Hematopoietic multipotent progenitor cell treated with erythropoietin and hydrocortisone succinate and interleukin-3 and kit ligand, for 15 days (in vitro differentiated cells): Measurements from ENCODE around the gene MED15.
"Not testable (repeated sequence)": the region's sequence is repeated elsewhere in the genome, so short reads cannot be mapped to it uniquely, and the experiment has no call there.

ENCODE experiments used
- DNase-seq: peaks from one replicate; pipeline ENCODE4 v3.0.0-alpha.2; 2015; ENCODE audit warnings: low spot score

MED15 gene

DNA sequence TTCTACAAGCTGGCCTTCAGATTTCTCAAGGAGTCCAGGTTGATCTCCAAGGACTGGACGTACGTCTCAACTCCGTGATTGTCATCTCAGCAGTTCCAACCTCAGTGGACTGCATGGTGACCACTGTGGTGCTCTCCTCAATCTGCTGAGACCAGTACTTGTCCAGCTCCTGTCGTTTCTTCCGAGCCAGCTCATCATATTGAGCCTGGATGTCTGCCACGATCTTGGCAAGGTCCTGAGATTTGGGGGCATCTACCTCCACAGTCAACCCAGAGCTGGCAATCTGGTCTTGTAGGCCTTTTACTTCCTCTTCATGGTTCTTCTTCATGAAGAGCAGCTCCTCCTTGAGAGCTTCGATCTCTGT, 24.3 kb upstream of the MED15 start:
- not testable (repeated sequence) for DNase-seq

DNA sequence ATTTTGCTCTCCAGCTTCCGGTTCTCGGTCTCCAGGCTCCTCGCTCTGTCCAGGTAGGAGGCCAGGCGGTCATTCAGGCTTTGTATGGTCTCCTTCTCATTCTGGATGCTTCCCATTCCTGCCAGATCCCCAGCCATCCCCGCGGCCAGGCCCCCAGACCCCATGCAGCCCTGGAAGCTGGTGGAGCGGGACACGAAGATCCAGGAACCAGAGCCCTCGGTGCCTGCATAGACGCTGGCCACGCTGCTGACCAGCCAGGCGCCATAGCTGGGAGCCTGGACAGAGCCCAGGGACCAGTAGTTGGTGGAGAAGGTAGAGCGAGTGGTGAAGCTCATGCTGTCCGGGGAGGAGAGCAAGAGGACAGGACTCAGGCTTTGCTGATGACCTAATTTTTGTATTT, 23.6 kb upstream of the MED15 start:
- DNase-seq, result no peak

DNA sequence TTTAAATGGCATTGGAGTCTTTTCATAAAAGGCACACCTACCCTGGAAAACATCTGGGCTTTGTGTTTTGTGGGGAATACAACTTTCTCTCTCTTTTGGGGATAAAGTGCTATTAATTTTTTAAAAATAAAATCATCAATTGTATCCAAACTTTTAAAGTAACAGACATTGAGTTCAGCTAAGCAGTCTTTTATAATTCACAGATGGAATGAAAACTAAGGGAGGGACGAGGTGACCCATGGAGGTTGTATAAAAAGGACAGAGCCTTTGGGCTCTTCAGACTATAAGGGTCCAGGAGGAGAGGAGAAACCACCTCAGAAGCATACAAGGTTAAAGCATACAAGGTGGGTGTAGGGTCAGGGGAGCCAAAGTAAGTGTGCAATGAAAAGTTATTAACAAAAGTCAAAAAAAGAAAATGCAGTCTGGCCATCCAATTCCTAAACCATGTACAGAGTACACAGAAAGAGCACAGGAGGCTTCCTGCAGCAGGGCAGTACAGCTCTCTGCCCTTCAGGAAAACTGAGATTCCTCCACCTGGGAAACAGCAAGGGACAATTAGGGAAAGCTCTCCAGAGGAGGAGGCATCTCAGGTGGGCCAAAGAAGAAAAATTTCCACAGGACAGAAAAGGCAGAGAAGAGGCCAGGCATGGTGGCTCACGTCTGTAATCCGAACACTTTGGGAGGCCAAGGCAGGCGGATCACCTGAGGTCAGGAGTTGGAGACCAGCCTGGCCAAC, 22.3 kb upstream of the MED15 start:
- DNase-seq, result no peak

DNA sequence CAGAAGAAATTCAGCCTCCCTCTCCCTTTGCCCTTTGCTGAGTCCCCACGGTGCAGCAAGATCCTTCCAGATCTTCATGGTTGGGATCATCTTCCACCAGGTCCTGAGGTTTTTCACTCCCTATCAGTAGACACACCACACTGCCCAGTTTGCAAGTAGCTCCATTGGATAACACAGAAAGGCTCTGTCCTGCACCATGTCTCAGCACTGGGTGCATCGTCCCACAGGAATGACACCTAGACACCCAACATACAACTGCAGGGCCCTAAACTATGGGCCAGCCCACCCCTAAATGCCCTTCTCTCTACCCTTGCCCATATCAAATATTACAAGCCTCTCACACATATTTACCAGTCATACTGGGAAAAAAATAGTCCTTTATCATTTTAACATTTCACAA, 21.2 kb upstream of the MED15 start:
- DNase-seq, result no peak

DNA sequence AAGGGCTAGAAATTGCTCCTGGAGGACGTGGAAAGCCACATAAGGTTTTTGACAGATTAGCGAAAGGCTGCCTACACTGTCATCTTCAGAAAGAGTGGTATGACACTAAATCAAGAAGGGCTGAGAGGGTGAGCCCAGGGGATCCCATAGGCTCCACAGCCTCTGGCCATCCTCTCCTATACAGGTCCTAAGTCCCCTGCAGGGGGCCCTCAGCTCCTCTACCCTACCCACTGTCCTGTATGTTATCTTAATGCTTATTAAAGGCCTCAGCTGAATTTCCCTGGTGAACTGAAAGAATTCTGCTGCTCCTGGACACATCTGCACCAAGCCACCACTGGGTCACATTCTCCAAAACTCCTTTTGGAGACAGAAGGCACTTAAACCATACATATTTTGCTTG, 19.7 kb upstream of the MED15 start:
- DNase-seq, result no peak

DNA sequence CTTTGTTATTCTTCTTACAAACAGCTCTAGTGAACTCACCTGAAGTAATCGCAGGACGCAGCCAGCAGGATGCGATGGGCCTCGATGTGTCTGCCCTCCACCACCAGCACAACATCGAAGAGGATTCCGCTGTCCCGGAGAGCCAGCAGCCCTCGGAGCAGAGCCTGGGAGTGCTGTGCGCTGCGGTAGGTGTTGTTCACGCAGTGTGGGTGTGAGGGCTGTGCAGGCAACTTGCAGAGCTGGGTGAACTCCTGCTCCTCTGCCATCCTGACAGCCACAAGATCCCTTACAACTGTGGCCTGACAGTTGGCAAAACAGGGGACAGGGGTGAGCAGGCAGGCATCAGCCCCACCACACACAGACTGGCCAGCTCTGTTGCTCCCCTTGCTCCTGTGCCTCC, 18.5 kb upstream of the MED15 start:
- DNase-seq, result no peak

DNA sequence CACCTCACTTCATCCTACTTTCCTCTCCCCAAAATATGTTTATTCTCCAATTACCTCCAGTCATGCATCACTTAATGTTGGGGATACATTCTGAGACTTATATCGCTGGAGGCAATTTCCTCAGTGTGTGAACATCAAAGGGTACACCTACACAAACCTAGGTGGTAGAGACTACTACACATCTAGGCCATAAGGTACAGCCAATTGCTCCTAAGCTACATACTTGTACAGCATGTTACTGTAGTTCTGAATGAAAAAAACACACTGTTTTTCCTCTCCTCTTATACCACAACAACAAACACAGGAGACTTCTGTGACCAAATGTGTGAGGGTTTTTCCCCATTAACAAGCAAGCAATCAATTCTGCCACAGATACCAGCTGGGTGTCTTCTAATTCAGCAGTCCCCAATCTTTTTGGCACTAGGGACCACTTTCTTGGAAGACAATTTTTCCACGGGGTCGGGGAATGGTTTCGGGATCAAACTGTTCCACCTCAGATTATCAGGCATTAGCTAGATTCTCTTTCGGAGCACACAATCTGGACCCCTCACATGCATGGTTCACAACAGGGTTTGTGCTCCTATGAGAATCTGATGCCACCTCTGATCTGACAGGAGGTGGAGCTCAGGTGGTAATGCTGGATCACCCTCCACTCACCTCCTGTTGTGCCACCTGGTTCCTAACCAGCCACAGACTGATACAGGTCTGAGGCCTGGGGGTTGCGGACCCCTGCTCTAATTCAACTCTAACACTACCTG, 17.0 kb upstream of the MED15 start:
- no peak for DNase-seq

DNA sequence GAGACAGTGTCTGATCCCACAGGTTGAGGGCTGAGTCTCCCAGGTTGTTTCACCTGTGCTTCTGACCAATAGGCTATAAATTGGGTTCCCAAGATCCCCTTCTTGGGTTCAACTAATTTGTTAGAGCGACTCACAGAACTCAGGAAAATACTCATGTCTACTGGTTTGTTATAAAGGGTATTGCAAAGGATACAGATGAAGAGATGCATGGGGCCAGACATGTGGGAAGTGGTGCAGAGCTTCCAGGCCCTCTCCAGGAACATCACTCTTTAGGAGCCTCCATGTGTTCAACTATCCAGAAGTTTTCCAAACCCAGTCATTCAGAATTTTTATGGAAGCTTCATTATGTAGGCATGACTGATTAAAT, 16.5 kb upstream of the MED15 start:
- no peak for DNase-seq

DNA sequence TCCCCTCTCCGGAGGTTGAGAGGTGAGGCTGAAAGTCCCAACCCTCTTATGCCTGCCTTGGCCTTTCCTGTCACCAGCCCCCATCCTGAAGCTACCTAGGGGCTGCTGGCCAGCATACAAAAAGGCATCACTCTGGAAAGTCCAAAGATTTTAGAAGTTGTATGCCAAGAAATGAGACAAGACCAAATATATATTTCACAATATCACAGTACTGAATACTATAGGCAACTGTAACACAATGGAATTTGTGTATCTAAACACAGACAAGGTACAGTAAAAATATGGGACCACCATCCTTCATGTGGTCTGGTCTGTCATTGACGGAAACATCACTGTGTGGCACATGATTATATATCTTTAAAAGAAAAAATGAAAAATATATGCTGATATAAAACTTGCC, 16.1 kb upstream of the MED15 start:
- DNase-seq, result no peak

DNA sequence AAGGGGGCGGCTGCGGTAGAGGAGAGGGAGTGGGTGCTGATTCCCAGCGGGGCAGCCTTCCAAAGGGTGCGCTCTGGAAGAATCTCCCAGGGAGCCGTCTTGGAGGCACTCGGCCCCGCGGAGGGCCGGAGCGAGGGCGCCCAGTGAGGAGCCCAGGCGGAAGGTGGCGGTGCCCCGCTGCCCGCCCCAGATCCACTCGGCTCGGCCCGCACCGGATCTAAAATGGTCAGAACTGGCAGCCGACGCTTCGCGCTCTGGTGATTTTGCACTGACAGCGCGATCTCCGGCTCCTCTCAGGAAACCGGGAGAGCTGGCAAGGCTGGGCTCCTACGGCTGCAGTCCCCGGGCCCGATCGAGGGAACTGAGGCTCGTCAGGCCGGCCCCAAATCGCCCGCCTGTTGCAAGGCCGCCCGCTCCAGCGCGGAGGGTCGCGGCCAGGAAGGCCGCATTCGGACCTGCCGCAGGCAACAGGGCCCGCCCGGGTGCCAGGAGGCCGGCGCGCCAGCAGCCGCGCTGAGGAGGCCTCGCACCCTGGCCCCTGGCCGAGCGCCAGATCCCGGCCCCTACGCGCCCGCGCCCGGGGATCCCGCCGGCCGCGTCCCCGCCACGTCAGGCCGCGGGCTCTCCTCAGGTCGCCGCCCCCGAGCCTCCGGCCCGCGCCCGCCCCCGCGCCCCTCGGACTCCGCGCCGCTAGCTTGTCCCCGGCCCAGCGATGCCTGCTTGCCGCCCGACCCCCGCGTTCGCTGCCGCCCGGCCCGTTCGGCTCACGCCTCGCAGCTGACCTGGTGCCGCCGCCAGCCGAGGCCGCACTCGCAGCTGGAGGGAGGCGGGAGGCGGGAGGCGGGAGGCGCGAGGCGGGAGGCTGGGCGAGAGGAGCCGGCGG, 12.2 kb upstream of the MED15 start, which contains the start of gene KLHL22:
Gene KLHL22, minus strand, starts transcription at position 818 of the 883 bp plus-strand sequence. CDS start 6,584 bp downstream, outside the sequence.
- peak; percentile 38 for DNase-seq

DNA sequence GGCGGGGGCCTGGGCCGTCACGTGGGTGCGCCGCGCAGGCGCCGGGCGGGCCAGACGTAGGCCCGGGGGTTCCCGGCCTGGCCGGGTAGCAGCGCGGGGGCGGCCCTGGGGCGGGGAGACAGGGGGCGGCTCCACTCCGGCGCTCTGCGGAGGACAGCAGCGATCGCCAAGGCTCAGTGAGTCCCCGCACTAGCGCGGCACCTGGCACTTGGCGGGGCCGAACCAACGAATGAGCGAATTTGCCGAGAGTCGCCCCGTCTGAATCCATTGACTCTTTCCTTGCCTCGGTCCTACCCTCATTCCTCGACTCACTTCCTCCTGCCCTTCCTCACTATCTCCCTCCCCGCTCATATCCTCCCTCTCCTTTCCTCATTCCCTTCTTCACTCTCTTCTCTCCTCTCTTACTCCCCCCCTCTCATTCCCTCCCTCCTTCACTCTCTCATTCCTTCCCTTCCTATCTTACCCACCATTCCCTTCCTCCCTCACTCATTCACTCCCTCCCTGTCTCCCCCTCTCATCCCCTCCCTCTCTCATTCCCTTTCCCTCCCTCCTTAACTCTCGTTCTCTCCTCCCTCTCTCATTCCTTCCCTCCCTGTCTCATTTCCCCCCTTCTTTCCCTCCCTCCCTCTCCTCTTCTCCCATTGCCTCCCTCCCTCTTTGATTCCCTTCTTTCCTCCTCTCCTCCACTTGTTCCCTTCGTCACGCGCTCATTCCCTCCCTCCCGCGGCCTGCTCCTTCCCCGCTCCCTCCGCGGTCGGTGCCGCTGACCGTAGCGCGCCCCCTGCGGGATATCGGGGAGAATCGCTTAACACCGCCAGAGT, 11.3 kb upstream of the MED15 start:
- DNase-seq, result peak; percentile 85

DNA sequence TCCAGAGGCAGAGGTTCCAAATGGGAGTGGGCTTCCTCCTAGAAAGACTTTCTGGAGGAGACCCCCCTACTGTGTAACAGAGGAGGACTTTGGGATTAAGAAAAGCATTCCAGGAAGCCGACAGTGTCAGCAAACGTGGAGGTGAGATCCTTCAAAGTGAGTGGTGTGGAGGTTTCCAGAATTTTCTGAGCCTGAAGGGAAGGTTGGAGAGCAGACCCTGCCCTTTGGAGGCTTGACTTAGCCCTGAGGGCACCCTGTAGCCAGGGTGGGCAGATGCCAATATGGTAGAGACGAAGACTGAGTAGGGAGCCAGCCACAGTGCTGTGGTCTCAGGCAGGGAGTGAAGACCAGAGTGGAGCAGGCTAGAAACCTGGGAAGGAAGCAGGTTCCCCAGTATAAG, 10.0 kb upstream of the MED15 start:
- DNase-seq, result no peak

DNA sequence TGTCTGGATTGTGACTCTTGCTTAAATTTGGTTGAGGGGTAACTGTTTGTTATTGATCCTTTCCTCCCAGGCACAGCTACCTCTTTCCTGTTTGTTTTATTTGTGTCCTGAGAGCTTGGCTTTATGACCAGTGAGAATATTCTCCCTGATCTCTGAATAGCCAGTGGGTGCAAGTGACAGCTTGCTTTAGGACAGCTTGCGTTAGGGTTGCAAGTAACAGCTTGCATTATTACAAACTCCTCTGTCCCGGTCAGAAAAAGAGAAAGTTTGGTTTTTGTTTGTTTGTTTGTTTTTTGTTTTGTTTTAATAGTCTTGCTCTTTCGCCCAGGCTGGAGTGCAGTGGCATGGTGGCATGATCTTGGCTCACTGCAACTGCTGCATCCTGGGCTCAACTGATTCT, 8.5 kb upstream of the MED15 start:
- DNase-seq, result no peak

DNA sequence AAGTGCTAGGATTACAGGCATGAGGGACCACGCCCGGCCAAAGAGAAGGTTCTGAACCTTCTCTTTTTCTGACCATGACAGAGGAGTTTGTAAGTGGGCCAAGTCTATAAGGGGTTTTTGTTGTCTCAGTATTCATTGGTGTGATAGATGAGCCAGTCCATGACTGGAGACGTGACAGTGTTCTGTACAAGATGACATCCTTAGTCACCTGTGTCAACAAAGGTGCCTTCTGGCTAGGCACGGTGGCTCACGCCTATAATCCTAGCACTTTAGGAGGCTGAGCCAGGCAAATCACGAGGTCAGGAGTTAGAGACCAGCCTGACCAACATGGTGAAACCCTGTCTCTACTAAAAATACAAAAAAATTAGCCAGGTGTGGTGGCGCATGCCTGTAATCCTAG, 7.6 kb upstream of the MED15 start:
- DNase-seq, result no peak

DNA sequence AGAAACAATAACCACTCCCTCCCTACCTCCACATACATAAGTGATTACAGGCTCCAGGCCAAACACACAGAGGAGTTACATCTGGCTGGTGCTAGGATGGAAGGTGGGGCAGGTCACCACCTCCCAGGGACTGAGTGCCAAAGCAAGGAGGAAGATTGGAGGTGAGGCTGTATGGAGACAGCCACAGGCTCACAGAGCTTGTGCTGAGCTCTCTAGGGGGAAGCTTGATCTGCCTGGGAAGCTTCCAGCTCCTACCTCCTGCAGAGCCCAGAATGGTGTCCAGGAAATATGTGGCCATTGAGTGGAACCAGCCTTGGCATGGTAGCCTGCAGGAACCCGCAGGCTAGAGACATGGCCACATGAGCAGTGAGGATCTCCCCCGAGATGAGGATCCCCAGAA, 3.6 kb upstream of the MED15 start:
- DNase-seq, result no peak

DNA sequence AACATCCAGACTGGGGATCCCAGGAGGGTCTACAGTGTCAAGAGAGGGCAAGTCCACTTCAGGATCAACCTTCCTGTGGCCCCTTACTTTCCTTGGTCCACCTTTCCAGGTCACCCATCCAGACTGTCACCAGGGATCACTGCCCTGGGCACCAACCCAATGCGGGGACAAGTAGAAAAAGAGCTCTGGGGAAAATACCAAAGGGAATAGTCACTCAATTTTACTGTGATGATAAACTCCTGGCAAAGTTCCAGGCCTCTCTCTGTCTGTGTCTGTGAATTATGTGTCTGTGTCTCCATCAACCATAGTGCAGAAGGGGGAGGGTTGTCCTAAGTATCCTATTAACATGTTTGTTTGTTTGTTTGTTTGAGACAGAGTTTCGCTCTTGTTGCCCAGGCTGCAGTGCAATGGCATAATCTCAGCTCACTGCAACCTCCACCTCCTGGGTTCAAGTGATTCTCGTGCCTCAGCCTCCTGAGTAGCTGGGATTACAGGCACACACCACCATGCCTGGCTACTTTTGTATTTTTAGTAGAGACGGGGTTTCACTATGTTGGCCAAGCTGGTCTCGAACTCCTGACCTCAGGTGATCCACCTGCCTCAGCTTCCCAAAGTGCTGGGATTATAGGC, 3.0 kb upstream of the MED15 start:
- not testable (repeated sequence) for DNase-seq

DNA sequence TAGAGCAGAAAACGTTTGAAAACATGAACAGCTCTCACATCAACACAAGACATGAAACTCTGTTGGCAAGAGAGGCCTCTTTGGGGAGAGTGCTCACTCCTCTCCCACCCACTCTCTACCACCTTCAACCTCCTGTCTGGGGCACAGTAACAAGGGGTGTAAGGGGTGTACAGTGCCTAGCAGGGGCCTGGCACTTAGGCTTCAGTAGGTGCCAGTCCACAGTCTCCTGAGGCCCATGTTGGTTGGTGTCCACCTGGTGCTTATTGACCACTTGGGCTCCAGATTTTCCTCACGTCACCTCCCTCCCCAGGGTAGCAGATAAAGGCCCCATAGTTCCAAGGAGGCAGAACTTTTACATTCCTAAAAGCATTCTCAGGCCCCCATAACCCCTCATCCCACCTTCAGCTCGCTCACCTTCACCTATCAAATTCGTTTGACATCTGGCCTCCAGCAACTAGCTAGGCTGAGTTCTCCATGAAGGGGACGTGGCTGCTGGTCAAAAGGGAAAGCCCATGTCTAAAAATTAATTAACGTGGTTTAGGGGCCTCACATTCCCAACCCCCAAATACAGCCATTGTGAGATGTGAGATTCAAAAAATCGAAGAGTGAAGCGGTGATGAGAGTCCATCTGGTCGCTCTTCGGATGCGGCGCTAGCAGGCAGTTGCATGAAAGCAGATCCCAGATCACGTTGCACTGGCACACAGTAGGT, 712 bp upstream of the MED15 start:
- DNase-seq, result no peak

DNA sequence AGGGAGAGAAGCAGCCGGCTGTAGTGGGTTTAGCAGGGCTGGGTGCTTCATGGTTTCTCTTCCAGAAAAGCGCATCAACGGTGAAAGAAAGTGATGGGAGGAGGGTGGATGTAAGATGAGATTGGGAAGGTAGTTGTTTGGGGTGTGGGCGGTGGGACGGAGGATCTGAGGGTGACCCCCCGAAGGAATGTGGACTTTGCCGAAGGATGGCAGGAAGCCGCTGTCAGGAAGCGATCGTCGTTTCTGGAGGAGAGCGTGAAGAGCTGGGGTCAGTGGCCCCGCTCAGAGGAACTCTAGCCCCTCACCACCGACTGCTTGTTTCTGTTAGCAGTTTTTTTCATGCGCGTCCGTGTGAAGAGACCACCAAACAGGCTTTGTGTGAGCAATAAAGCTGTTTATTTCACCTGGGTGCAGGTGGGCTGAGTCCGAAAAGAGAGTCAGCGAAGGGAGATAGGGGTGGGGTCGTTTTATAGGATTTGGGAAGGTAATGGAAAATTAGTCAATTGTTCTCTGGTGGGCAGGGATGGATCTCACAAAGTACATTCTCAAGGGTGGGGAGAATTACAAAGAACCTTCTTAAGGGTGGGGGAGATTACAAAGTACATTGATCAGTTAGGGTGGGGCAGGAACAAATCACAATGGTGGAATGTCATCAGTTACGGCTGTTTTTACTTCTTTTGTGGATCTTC, 801 bp downstream of the MED15 start:
- DNase-seq, result not testable (repeated sequence)

DNA sequence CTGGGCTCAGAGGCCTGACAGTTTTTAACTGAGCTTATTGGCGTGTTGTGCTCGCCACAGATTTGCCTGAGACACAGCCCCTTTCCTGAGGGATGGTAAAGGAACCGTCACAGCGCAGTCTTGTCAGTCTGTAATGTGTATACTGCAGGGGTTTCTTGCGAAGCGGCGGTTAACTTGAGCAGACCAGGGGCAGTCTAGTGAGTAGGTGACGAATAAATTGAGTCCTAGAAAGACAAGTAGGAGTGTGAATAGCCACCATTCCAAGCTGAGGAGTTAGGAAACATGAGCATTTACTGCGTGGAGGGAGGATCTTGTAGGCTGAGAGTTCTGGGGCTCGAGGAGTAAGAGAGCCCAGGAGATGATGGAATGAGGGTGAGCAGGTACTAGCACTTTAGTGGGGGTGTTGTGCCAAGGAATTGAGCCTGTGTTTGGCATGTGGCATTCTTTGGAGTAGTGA, 1.4 kb downstream of the MED15 start:
- no peak for DNase-seq
